Iris pigment epithelial cell (primary cell): ENCODE measurements around the gene RAB5A.
"Not testable (repeated sequence)": the region's sequence is repeated elsewhere in the genome, so short reads cannot be mapped to it uniquely, and the experiment has no call there.

Experiments used
- DNase-seq: peaks from one replicate; pipeline ENCODE4 v3.0.0-alpha.2; 2011; ENCODE audit warnings: low read depth

The RAB5A gene, protein sequence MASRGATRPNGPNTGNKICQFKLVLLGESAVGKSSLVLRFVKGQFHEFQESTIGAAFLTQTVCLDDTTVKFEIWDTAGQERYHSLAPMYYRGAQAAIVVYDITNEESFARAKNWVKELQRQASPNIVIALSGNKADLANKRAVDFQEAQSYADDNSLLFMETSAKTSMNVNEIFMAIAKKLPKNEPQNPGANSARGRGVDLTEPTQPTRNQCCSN

DNA sequence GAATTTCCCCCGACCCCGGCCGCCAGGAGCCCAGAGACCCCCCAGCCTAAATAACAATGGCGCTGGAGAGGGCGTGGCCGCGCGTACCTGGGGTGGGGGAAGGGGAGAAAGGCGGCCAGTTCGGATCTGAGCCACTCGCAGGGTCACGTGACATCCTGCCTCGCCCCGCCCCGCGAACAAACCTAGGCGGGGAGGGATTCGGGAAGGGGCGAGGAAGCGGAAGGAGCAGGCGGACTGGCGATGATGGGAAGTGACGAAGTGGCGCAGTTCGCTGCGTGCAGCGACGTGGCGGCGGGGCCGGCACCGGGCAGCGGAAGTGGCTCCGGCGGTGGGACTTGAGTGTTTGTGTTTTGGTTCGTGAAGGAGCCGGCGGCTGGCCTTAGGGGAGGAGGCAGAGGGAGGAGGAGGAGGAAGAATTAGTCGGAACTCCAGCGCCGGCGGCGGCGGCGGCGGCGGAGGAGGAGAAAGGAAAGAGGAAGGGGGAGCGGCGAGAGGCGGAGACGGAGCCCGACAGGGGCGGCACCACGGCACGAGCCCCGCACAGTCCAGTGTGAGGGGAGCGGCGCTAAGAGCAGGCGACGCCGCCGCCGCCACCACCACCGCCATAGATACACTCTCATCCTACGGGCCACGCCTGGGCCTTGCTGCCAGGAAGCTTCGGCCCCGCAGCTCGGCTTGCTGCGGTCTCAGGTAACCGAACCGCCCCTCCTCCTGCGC, at the start of gene RAB5A:
RAB5A (plus strand) TSS at position 266 of the 717 bp plus-strand sequence. CDS start 3,802 bp downstream, outside the sequence.
- peak; percentile 99 for DNase-seq

DNA sequence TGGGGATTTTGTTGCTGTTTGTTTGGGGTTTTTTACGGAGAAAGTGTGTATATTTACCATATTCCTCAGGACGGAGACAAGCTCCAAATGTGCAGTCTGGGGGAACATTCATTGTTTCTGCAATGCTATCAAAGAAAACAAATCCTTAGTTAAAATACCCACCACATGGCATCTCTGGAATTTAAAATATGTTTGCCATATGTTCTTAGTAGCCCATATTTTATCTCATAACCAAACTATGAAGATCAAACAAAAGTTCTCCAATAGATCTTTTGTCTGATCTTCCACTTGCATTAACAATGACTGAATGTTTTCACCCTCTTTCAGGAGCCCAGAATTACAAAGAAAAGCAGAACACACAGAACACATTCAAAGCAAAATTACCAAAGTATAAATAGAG, 48.2 kb upstream of the RAB5A start:
- DNase-seq = peak; percentile 25

DNA sequence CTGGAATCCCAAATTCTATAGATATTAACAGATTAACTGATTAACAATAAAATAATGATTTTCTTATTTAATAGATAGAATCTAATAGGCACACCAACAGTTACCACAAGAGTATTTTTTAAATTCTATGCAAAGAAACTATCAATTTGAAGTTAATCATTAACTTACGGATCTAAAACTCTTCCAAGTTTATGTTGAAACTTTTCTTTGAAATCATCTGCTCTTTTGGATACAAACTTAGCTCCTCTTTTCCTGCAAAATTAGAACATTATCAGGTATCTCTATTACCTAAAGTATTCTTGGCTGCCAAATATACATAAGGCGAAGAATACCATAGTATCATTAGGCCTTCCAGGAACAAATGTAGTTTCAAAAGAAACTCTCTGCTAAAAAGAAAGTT, 47.6 kb upstream of the RAB5A start:
- DNase-seq = no peak

DNA sequence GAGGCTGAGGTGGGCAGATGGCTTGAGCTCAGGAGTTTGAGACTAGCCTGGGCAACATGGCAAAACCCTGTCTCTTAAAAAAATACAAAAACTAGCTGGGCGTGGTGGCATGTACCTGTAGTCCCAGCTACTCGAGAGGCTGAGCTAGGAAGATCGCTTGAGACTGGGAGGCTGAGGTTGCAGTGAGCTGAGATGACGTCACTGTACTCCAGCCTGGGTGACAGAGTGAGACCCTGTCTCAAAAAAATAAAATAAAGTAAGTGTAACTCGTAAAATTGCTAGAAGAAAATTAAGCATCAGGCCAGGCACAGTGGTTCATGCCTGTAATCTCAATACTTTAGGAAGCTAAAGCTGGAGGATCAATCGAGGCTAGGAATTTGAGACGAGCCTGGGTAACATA, 47.1 kb upstream of the RAB5A start:
- DNase-seq = not testable (repeated sequence)

DNA sequence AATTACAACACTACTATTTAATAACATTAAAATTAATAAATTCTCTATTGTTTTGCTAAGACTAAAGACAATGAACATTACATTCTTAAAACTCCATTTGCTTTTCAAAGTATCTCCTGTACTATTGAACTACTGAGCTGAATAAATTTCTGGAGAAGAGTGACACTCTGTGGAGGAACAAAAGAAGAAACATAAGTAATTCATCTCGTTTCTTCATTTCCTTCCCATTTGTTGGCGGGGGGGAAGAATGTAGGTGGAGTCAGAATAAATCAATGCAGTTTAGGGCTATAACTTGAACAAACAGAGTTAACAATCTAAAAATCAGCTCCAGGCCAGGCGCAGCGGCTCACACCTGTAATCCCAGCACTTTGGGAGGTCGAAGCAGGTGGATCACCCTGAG, 45.6 kb upstream of the RAB5A start:
- DNase-seq = no peak

DNA sequence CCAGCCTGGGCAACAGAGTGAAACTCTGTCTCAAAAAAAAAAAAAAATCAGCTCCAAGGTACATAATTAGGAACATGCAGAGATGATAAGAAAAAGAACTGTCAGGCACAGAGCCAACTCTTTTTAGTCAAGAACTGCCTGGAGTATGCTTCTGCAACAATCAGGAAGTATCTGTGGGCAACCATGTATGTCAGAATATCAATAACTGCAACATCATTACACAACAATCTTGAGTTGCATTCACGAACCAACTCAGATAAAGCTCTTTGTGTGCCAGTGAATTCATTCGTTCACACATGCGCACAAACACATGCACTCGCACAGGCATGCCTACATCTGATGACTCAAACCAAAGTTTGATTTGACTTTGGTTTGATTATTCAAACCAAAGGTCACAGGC, 45.0 kb upstream of the RAB5A start:
- peak; percentile 41 for DNase-seq

DNA sequence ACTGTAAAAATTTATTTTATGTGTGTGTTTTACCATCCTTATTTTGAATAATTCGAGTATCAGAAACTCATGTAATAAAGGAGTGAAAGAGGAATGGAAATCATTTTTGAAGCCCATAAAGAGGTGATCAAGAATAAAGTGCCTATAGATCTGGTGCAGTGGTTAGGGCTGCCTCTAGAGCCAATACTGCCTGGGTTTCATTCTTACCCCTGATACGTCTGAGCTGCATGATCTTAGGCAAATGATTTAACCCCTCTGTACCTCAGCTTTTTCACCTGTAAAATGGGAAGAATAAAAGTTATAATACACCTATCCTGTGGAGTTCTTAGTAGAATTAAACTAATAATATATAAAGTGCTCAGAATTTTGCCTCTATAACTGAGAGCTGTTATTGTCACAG, 43.2 kb upstream of the RAB5A start:
- no peak for DNase-seq

DNA sequence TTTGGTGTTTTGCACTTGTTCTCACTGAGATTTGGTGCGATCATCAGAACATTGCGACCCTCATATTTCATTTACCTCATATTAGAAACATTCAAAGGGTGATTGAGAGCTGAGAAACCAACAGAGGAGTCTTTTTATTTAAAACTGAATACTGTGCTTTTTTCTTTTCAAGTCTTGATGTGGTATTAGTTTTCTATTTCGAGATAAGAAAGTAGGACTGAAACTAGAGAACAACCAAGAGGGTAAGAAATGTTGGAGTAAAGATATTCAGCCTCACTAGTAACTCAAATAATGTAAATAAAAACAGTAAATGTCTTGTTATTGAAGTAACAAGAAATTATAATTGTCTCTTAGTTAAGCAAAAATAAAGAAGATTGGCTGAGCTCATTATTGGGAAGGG, 39.4 kb upstream of the RAB5A start:
- no peak for DNase-seq

DNA sequence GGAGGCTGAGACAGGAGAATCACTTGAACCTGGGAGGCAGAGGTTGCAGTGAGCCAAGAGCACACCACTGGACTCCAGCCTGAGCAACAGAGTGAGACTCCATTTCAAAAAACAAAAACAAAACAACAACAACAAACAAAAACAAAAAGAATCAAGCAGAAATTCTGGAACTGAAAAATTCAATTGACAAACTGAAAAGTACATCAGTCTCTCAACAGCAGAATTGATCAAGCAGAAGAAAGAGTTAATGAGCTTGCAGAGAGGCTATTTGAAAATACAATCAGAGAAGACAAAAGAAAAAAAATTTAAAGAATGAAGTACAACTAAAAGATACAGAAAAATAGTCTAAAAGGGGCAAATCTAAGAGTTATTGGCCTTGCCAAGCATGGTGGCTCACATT, 35.4 kb upstream of the RAB5A start:
- DNase-seq = no peak

DNA sequence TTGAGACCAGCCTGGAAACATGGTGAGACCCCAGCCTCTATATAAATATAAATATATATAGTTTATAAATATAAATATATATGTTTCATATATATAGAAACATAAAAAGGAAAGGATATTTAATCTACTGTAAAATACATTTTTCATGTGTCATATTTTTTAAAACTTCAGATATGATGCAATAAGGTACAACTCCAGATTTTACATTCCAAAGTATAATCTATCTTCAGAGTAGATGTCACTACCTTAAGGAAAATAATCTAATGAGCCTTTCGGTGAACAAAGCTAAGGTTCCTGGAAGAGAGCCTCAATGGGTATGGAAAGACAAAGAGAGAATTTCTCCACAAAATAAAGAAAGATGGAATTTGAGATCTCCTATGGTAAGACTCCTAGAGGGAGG, 29.7 kb upstream of the RAB5A start:
- no peak for DNase-seq

DNA sequence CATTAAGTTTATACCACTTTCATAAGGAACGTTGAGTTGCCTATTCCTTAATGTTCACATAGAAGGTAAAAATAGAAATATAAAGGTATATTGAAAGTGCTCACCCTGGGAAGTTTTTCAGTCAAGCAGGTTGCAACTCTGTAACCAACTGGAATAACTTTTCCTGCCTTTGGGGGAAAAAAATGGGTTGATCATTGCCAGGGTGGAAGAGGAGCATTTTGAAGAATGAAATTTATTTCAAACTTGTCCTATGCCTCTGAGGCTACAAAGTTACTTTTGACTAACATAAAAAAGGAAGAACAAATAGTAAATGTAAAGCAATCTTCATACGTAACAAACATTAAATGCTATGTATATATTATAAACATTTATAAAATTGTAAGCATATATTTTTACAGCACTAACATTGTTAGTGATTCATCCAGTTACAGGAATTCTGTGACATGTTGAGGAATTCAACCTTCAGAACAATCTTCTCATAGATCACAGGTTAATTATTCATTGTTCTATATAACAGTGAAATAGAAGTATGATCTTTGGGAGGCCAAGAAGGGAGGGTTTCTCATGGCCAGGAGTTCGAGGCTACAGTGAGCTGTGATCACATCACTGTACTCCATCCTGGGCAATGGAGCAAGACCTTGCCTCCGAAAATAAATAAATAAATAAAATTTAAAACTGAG, 26.4 kb upstream of the RAB5A start:
- DNase-seq = no peak

DNA sequence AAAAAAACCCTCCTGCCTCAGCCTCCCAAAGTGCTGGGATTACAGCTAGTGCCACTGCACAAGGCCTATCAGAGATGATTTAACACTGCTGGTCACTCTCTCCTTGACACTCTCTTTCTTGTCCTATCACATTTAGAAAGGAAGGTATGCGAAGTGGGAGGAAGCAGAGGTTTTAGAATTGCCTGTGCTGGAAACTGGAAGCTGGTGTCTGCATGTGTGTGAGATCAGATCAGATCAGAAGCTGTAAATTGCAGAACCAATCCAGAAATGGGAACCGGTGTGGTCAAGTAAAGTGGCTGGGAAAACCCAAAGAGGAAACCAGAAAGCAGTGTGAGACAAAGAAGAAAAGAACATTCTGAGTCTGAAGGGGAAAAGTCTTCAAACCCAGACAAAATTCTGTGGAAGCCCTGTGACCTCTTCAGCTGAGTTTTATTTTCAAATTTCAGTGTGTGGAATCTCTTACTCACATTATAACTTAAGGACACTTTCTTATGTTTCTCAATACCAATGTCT, 15.7 kb upstream of the RAB5A start:
- no peak for DNase-seq

DNA sequence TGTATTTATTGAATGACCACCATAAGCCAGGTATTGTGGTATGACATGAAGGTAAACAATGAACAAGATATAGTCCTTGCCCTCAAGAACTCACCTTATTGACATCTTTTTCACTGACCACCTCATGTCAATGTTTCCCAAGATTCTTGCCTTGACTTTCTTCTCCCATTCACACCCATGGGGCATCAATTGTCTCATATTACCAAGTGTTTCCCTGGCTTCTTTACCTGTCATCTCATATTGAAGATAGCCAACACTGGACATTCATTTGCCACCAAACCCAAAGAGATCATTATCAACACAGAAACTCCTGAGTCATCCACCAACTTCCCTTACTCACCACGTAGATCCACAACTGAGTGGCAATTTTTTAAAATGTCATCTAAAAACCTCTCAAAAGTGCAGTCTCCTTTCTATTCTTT, 15.1 kb upstream of the RAB5A start:
- DNase-seq = peak; percentile 24

DNA sequence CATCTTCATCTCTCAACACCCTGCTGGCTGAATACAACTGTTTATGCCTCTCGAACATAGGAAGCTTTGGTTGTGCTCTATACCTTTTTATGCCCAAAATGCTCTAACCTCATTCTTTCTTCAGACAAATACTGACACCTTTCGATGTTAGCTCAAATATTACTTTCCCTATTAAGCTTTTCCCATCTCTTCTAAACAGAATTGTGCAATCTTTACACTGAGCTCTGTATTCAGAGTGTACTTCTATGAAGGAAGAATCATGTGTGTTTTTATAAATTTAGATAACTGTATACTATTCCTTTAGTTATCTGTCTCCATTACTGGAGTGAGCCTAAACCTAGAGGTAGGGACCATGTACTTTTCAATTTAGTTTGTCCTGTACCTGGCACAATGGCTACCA, 14.5 kb upstream of the RAB5A start:
- no peak for DNase-seq

DNA sequence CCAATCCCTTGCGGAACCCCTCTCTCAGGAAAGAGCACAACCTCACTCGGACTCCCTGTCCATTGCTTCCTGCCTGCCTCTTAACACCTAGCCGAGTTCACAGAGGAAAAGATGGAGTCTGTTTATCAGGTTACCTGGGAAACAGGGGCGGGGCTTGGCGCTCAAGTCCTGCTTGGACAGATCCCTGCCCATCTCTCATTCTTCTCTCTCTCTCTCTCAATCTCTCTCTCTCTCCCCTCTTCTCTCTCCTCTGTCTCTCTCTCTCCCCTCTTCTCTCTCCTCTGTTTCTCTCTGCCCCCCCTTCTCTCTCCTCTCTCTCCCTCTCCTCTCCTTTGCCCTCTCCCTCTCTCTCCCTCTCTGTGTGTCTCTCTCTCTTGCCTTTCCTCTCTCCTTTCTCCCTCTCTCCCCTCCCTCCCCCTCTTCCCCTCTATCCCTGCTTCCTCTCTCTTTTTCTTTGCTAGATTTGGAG, 12.8 kb upstream of the RAB5A start, which contains the start of gene EFHB:
EFHB (minus strand) TSS at position 120 of the 469 bp plus-strand sequence. CDS start 199 bp downstream, outside the sequence.
- peak; percentile 28 for DNase-seq

DNA sequence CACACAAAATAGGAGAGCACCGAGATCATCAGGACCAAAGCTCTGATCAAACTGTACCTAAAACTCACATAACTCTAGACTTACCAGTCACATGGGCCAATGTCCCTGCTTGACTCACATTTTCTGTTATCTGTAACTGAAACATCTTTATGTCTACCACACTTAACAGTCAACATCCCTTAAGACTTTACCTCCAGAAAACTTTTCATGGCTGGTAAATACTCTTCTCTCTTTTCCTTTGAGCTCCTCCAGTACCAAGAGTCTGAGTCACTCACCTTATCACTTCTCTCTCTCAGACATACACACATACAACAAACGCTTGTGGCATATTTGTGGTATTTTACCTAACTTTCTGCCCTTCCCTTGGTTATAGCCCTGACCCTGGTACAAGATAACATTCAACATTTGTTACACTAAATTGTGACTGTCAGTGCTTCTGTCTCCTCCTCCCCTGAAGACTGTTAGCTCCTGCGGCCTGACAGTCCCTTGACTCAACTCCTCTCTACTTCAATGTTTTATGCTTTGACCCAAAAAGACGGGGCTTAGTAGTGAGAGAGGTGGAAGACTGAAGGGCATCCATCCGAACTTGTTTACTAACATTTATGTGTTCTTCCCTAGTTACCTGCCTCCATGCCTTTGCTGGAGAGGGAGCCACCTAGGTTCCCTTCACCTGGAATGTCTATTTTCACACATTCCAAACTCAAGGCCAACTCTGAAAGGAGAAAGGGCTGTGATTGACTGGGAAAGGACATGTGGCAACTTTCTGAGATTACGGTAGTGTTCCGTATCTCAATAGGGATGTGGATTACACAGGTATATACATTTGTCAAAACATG, 9.2 kb upstream of the RAB5A start:
- DNase-seq = peak; percentile 72

DNA sequence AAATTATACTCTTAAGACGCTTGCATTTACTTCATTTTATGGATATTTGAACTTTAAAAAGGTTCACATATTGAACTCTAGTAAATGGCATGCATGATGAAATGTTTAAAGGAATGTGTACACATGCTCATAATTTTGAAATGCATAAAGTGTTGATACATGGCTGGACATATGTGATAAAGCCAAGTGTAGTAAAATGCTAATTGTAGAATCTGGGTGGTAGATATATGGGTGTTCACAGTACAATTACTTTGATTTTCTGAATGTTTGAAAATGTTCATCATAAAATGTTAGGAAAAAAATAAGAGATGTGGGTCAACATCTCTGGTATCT, 8.6 kb upstream of the RAB5A start:
- DNase-seq = no peak

DNA sequence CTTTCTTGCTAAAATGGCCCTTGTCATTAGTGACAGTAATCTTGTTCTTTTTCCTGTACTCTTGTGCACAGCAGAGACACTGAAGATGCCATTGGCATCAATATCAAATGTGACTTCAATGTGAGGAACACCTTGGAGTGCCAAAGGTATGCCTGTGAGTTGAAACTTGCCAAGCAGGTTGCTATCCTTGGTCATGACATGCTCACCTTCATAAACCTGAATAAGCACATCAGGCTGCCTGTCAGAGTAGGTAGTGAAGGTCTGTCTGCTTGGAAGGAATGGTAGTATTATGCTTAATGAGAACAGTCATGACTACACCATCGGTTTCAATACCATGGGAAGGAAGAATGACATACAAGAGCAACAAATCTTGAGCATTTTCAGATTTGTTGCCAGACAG, 6.3 kb upstream of the RAB5A start:
- DNase-seq = no peak

DNA sequence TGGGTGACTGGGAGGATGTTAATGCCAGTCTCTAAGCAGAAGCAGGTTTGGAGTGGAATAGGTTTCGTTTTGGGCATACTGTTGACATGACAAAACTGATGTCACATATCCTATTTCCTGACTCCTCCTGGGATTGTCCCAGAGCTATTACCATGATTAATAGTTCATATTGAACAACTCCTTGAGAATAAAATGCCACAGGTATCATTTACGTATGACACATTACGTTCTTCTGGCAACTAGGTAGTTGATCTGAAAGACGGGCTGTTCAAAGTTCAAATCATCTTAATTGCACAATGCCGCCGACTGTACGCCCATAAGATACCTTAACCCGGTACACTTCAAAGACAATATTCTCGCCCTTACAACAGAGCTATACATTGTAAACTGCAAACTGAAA, 1.4 kb upstream of the RAB5A start:
- no peak for DNase-seq

DNA sequence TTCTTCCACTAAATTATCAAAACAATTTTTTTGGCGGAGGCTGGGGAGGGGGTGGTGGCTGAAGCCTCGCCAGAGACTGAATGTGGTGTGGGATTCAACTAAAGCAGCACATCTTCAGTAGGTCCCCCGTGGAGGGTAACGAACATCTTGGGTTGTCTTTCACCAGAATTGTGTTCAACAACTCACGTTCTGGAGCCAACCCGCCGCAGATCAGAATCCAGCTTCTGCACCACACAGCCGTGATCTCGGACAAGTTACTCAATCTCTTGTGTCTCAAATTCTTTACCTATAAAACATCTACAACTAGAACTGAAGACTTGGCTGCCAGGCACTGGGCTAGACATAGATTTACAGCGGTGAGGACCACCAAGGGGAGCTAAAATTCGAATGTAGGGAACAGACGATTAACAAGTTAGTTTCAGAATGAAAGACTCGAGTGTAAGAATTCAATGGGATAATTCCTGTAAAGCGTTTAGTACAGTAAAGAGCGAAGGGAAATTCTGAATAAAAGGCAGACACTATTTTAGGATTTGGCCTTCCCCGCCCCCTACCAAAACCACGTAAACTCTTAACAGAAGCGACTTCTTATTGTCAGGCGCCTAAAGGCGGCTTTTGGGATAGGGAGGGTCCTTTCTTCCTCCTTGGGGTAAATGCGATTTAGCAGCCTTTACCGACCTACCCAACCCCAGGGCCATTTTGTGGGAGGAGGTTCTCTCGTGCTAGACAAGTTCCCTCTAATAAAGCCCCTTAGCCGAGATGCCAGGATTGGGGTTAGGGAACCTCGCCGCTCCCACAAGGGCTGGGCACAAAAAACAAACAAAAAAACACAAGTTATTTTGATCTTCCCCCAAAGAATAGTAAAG, 697 bp upstream of the RAB5A start:
- DNase-seq = no peak
